Measurements from ENCODE around the gene MS4A3.

GRCh38 chr11:60069450-60069849, 13.0 kb downstream of the MS4A3 start:
- no peak for TF ChIP-seq POLR2A (IDR thresholded peaks at IDR 0.05; ENCODE audit: low read depth, low read length)
- no peak for TF ChIP-seq POLR2AphosphoS5 (IDR thresholded peaks at IDR 0.05; ENCODE audit: low read depth, low read length)
- no peak for TF ChIP-seq POU2F2 (IDR thresholded peaks at IDR 0.05; ENCODE audit: low read depth, low read length)
- TF ChIP-seq TAF1 (IDR thresholded peaks at IDR 0.05; ENCODE audit: low read depth, low read length): no peak
- TF ChIP-seq SPI1 (IDR thresholded peaks at IDR 0.05; ENCODE audit: low read depth, low read length): no peak

All from GM12891 (cell line).